ENCODE measurements around the gene DAND5. TPM values are rescaled to one million over a fixed set of nuclear protein-coding genes. Genes with fewer than 3 reads are reported as not detected.
A peak's percentile ranks its signal among the peaks of the same experiment; 100 is the strongest.

DAND5 gene
- total RNA-seq, 1 donor, result not detected

- peaks cover 66% of the 10 kb centered on the region for H3K27me3 ChIP-seq (ENCODE audit: insufficient read depth, low read length)
- H3K9me3 ChIP-seq (ENCODE audit: low read depth, low read length), result no peaks in the 10 kb centered on the region
- peaks cover 28% of the 10 kb centered on the region for H3K4me1 ChIP-seq (ENCODE audit: insufficient read depth, low read length)
- no peak overlapping the region for H3K4me3 ChIP-seq (ENCODE audit: low read length)
These were observed 44.9 kb downstream of the DAND5 start for GRCh38 chr19:13014101-13014920.

- H3K9me3 ChIP-seq (ENCODE audit: low read depth, low read length), result no peaks in the 10 kb centered on the region
- no peak overlapping the region for H3K4me3 ChIP-seq (ENCODE audit: low read length)
- H3K27me3 ChIP-seq (ENCODE audit: insufficient read depth, low read length), result peaks cover 60% of the 10 kb centered on the region
- peaks cover 28% of the 10 kb centered on the region for H3K4me1 ChIP-seq (ENCODE audit: insufficient read depth, low read length)
These were observed 45.5 kb downstream of the DAND5 start for GRCh38 chr19:13014921-13015280.

GRCh38 chr19:13015361-13016223 lies 46.2 kb downstream of the DAND5 start:
- Histone ChIP-seq H3K4me3 (ENCODE audit: low read length) (no peak overlapping the region), H3K27me3 (ENCODE audit: insufficient read depth, low read length) (peaks cover 53% of the 10 kb centered on the region), H3K4me1 (ENCODE audit: insufficient read depth, low read length) (peaks cover 28% of the 10 kb centered on the region), H3K9me3 (ENCODE audit: low read depth, low read length) (no peaks in the 10 kb centered on the region)

- H3K4me3 ChIP-seq (ENCODE audit: low read length), result no peak overlapping the region
- peaks cover 46% of the 10 kb centered on the region for H3K27me3 ChIP-seq (ENCODE audit: insufficient read depth, low read length)
- no peaks in the 10 kb centered on the region for H3K9me3 ChIP-seq (ENCODE audit: low read depth, low read length)
- peaks cover 28% of the 10 kb centered on the region for H3K4me1 ChIP-seq (ENCODE audit: insufficient read depth, low read length)
These were observed 46.9 kb downstream of the DAND5 start for GRCh38 chr19:13016245-13016627.

GRCh38 chr19:13016628-13017305 lies 47.4 kb downstream of the DAND5 start:
- Histone ChIP-seq H3K4me1 (ENCODE audit: insufficient read depth, low read length) (peaks cover 28% of the 10 kb centered on the region), H3K9me3 (ENCODE audit: low read depth, low read length) (no peaks in the 10 kb centered on the region), H3K27me3 (ENCODE audit: insufficient read depth, low read length) (peaks cover 41% of the 10 kb centered on the region), H3K4me3 (ENCODE audit: low read length) (no peak overlapping the region)

- H3K4me3 ChIP-seq (ENCODE audit: low read length), result no peak overlapping the region
- H3K27me3 ChIP-seq (ENCODE audit: insufficient read depth, low read length), result peaks cover 34% of the 10 kb centered on the region
- H3K4me1 ChIP-seq (ENCODE audit: insufficient read depth, low read length), result peaks cover 28% of the 10 kb centered on the region
- no peaks in the 10 kb centered on the region for H3K9me3 ChIP-seq (ENCODE audit: low read depth, low read length)
These were observed 48.1 kb downstream of the DAND5 start for GRCh38 chr19:13017306-13018034.

- no peaks in the 10 kb centered on the region for H3K9me3 ChIP-seq (ENCODE audit: low read depth, low read length)
- no peak overlapping the region for H3K4me3 ChIP-seq (ENCODE audit: low read length)
- peaks cover 27% of the 10 kb centered on the region for H3K4me1 ChIP-seq (ENCODE audit: insufficient read depth, low read length)
- peaks cover 30% of the 10 kb centered on the region for H3K27me3 ChIP-seq (ENCODE audit: insufficient read depth, low read length)
These were observed 48.9 kb downstream of the DAND5 start for GRCh38 chr19:13018035-13018914.

- Histone ChIP-seq H3K27me3 (ENCODE audit: insufficient read depth, low read length) (peaks cover 24% of the 10 kb centered on the region), H3K4me3 (ENCODE audit: low read length) (no peak overlapping the region), H3K4me1 (ENCODE audit: insufficient read depth, low read length) (peaks cover 26% of the 10 kb centered on the region), H3K9me3 (ENCODE audit: low read depth, low read length) (no peaks in the 10 kb centered on the region)
These were observed 50.0 kb downstream of the DAND5 start for GRCh38 chr19:13019332-13019731.

GRCh38 chr19:13020002-13020414 lies 50.6 kb downstream of the DAND5 start:
- Histone ChIP-seq H3K4me1 (ENCODE audit: insufficient read depth, low read length) (peaks cover 30% of the 10 kb centered on the region), H3K9me3 (ENCODE audit: low read depth, low read length) (no peaks in the 10 kb centered on the region), H3K4me3 (ENCODE audit: low read length) (no peak overlapping the region), H3K27me3 (ENCODE audit: insufficient read depth, low read length) (peaks cover 24% of the 10 kb centered on the region)

- H3K9me3 ChIP-seq (ENCODE audit: low read depth, low read length), result no peaks in the 10 kb centered on the region
- peaks cover 30% of the 10 kb centered on the region for H3K4me1 ChIP-seq (ENCODE audit: insufficient read depth, low read length)
- peaks cover 24% of the 10 kb centered on the region for H3K27me3 ChIP-seq (ENCODE audit: insufficient read depth, low read length)
- no peak overlapping the region for H3K4me3 ChIP-seq (ENCODE audit: low read length)
These were observed 52.9 kb downstream of the DAND5 start for GRCh38 chr19:13022111-13022858.

- Histone ChIP-seq H3K27me3 (ENCODE audit: insufficient read depth, low read length) (peaks cover 24% of the 10 kb centered on the region), H3K4me3 (ENCODE audit: low read length) (peak overlapping the region; percentile 35), H3K9me3 (ENCODE audit: low read depth, low read length) (no peaks in the 10 kb centered on the region), H3K4me1 (ENCODE audit: insufficient read depth, low read length) (peaks cover 30% of the 10 kb centered on the region)
These were observed 53.7 kb downstream of the DAND5 start for GRCh38 chr19:13022859-13023636.

- Histone ChIP-seq H3K9me3 (ENCODE audit: low read depth, low read length) (no peaks in the 10 kb centered on the region), H3K4me3 (ENCODE audit: low read length) (no peak overlapping the region), H3K27me3 (ENCODE audit: insufficient read depth, low read length) (peaks cover 24% of the 10 kb centered on the region), H3K4me1 (ENCODE audit: insufficient read depth, low read length) (peaks cover 30% of the 10 kb centered on the region)
These were observed 54.3 kb downstream of the DAND5 start for GRCh38 chr19:13023656-13024055.
